Activated CD4-positive, alpha-beta T cell treated with anti-CD3 and anti-CD28 coated beads, Interleukin-2, amount 50 U/mL, for 1 hour (primary cell): ENCODE data around the gene HARBI1.

Source experiments
- DNase-seq: peaks from one replicate; pipeline ENCODE4 v3.0.0-alpha.2; 2020

The HARBI1 gene

DNA sequence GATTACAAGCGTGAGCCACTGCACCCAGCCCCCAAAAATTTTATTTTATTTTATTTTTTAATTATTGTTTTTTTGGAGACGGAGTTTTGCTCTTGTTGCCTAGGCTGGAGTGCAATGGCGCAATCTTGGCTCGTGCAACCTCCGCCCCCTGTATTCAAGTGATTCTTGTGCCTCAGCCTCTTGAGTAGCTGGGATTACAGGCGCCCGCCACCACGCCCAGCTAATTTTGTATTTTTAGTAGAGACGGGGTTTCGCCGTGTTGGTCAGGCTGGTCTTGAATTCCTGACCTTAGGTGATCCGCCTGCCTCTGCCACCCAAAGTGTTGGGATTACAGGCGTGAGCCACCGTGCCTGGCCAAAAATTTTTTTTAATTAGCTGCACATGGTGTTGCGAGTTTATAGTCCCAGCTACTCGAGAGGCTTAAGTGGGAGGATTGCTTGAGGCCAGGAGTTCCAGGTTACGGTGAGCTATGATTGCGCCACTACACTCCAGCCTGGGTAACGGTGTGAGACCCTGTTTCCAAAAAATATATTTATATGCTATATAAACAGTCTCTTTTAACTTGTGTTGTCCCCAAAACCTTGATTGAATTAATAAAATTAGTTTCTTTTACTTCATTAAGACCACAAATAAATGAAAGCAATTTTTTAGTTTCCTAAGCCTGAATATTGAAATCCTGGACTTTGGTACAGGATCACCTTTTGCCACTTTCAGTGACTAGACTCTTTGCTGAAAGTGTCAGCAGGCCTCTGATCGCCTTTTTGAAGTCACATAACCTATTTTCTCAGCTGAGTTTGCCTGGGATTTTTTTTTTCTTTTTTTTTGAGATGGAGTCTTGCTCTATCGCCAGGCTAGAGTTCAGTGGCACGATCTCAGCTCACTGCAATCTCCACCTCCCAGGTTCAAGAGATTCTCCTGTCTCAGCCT lies 16.5 kb upstream of the HARBI1 start:
- DNase-seq, result no peak

DNA sequence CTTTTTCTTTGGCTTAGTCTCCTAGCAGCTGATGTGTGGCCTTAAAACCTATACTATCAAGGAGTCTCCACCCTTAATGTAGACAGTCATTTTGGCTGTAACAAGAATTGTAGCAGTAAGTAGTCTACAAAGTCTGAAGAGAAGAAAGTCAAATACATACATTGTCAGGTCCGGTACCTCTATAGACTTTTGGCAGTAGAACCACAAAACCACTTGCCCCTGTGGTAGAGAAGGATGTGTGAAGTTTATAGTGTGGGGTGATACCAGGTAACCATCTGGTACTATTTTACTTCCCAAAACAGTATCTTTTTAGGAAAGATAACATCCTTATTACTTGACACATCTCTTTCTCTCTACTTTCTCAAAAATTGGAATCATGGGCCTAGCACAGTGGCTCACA lies 15.5 kb upstream of the HARBI1 start:
- DNase-seq, result no peak

DNA sequence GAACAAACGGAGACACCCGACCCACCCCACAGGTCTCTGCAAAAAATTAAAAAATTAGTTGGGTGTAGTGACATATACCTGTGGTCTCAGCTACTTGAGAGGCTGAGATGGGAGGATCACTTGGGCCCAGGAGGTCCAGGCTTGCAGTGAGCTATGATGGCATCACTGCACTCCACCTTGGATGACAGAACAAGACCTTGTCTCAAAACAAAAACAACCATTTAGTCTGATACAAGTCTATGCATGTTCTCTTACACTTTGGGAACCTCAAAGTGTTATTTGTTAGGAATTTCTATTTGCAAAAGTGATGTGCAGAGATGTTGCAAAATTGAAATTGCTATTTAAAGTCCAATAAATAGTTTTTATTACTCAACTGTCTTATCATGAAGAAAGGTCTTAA lies 14.6 kb upstream of the HARBI1 start:
- no peak for DNase-seq

DNA sequence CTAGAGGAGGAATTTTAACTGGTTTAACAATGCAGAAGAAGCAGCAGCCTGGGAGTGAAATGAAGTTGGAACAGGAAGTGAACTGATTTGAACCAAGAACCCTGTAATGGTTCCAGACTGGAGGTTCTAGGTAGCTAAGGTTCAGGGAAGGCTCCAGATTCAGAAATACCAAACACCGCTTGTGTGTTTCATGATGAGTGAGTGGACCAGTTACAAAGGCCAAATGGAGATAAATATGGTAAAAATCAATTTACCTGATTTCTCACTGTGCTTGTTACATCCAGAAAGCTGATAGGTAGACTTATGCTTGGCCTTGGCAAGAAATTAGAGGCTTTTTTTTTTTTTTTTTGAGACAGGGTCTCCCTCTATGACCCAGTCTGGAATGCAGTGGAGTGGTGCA lies 13.2 kb upstream of the HARBI1 start:
- DNase-seq, result no peak

DNA sequence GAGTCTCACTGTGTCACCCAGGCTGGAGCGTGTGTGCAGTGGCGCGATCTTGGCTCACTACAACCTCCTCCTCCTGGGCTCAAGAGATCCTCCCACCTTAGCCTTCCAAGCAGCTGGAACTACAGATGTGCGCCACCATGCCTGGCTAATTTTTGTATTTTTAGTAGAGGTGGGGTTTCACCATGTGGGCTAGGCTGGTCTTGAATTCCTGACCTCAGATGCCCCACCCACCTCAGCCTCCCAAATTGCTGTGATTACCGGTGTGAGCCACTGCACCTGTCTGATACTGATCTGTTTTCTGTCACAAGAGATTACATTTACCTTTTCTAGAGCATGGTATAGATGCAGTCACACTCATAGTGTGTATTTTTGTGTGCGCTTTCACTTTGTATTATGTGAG lies 11.9 kb upstream of the HARBI1 start:
- no peak for DNase-seq

DNA sequence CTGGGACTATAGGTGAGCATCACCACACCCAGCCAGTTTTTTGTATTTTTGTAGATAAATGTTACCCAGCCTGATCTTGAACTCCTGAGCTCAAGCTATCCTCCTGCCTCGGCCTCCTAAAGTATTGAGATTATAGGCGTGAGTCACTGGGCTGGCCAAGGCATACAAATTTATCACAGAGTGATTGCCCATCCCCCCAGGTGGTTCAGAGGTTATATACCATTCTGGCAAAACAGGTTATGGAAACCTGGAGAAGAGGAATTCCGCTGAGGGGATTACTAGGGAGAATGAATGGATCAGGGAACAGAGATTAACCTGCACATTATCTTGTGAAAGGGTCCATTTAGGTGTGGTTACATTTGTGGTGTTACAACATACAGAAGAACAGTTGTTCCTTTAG lies 8.4 kb upstream of the HARBI1 start:
- no peak for DNase-seq

DNA sequence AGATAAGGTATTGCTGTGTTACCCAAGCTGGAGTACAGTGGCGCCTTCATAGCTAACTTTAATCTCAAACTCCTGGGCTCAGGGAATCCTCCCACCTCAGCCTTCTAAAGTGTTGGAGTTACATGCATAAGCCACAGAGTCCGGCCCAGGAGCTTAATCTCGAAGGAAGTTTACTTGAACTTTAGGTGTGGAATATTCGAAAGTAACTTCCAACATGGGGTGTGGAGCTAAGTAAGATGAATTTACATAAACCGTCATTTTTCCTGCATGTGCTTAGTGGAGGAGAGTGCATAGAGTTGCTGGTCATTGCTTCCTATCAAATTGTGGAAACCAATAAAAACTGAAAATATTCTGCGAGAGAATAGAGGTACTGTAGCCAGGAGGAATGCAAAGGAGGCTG lies 1.8 kb upstream of the HARBI1 start:
- no peak for DNase-seq

DNA sequence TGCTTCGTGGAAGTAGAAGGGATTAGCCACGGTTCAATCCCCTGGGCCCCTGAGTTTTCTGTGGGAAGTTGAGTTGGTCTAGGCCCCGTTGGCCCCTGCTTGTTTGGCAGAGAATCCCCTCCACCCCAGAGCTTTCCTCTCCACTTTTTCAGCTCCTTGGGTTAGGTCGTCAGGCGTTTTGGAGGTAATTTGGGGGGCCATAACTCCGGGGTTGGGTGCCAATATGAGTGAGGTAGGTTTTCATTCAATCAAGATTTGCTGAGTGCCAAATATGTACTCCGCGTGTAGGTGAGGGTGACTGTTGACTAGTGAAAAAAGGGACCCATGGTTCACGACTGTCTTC lies 916 bp upstream of the HARBI1 start:
- no peak for DNase-seq

DNA sequence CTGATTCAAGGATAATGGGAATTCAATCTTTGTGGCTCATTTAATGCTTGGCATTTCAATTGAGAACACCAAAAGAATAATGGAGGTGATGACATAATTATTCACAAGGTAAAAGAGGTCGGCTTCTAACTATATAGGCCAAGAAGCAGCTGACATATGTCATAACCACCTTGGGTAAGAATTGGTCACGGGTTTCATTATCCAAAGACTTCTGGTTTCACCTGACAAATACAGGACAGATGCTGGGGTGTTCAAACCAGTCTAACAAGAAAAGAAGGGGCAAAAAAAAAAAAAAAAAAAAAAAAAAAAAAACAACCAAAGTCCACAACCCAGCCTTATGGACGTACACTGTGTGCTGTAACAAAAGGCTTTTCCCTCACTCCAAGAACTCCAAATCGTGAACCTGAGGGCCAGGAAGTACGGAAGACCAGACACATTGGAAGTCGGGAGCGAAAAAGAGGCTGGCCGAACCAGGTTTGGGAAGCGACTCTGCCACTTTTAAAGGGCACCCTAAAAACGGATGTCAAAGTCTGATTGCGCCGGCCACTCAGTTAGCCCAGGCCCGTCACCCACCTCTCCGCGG lies 385 bp downstream of the HARBI1 start:
- DNase-seq, result no peak

DNA sequence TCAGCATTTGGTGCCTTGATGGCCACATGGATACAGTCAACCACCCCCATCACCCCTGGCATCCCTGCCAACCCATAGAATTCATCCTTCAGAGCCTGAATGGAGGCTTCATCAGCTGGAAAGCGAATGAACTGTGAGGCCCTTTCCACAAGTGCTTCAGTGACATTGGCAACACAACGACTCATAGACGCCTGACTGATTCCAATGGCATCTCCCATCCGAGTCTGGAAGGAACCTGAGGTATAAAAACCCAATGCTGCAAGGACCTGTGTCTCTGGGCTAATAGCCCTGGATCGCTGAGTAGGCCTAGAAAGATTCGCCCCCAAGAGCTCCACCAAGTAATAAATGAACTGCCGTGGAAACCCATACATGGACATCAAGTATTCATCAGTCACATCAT lies 1.3 kb downstream of the HARBI1 start:
- DNase-seq, result no peak

DNA sequence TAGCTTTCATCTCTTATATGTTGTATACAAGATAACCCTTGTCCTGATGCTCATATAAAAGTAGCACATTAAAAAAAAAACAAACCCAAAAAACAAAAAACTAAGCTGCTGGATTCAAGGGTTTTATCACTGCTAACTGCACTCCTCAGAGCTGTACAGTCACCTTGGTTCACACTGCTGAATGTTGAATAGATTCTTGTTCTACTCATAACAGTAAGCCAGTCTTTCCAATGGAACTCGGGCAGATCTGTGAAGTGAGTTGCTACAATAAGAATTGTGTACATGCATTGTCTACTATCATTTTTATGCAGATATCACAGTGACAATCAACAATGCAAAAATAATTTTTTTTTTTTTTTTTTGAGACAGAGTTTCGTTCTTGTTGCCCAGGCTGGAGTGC lies 4.7 kb downstream of the HARBI1 start:
- no peak for DNase-seq

DNA sequence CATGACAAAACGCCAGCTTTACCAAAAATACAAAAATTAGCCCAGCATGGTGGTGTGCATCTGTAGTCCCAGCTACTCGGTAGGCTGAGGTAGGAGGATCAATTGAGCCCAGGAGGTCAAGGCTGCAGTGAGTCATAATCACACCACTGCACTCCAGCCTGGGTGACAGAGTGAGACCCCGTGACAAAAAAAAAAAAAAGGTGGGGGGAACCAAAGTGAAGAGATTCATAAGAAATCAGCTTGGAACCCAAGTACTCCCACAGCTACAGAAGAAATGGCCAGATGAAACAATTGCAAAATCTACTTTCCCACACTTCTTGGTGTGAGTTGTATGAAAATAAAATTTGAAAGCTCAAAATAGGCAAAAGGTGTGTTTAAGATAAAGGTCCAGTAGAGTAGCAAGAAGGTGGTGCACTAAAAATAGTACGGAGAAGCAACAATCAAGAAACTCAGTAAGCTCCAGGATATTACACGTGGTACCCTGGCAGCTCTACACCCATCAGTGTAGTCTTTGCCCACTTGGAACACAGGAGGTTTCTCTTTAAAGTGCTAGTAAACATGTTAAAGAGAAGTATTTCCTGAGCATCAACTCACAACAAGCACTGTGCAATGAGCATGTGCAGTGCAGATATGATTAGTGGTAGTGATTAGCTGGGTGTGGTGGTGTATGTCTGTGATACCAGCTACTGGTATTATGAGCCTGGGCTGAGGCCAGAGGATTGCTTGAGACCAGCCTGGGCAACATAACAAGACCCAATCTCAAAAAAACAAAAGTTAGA lies 5.3 kb downstream of the HARBI1 start:
- no peak for DNase-seq

DNA sequence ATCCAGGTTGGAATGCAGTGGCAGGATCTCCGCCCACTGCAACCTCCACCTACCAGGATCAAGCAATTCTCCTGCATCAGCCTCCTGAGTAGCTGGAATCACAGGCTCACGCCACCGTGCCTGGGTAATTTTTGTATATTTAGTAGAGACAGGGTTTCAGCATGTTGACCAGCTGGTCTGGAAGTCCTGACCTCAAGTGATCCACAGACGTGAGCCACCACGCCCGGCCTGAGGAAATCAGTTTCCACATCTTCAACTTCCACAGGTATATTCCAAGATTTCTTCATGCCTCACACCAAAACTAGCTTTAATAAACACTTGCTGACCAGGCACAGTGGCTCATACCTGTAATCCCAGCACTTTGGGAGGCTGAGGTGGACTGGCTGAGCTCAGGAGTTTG lies 7.6 kb downstream of the HARBI1 start:
- no peak for DNase-seq

DNA sequence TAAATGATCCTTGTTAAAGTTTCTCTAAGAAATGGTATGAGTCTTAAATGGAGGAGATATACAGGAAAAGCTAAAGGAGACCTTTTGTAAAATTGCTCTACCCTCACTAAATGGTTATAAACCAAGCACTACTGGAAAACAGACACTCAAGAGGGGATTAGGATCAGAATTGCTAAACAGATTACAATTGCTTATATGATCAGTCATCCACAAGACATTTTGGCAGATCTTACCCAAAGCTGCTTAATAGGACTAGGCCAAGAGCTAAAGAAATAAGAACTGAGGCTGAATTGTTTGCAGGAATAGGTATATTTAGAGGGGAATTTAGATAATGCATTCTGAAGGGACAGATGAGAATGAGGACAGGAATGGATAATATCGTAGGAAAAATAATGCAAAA lies 9.5 kb downstream of the HARBI1 start:
- DNase-seq, result no peak

DNA sequence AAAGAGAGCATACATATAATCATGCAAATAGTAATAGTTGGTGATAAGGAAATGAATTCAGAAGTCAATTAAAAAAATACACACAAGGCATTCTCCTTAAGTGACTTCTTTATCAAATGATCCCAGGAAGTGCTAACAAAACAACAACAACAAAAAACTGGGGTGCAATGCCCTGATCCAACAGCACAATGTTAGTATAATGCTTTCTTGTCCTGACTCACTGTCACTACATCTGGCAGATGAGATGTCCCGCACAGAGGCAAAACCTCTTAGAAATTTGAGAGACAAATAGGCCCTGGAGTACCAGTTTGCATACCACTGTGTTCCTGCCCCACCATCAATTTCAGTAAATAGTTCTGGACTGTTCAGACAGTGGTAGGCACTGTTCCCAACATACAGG lies 12.2 kb downstream of the HARBI1 start:
- DNase-seq, result no peak

DNA sequence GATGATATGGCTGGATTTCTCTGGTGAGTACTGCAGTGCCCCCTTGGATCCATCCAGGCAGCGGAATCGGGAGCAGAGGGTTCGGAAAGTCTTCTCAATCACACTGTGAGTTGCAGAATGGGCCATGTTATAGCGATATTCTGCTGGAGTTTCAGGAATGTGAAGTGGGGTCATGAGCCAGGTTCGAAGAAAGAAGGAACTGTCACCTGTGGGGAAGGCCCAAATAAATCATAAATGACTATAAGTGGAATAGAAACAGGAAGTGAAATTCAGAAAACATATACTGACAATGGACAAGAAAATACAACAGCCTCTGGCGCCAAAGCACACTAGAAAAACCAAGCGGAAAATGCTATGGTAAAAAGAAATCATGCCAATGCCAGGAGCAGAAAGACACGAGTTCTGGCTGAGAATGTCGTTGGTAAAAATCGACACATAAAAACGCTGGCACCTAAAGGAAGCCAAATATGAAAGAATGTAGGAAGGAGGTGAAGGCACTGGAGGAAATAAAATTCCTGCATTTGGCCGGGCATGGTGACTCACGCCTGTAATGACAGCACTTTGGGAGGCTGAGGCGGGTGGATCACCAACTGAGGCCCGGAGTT lies 13.2 kb downstream of the HARBI1 start:
- DNase-seq, result no peak

DNA sequence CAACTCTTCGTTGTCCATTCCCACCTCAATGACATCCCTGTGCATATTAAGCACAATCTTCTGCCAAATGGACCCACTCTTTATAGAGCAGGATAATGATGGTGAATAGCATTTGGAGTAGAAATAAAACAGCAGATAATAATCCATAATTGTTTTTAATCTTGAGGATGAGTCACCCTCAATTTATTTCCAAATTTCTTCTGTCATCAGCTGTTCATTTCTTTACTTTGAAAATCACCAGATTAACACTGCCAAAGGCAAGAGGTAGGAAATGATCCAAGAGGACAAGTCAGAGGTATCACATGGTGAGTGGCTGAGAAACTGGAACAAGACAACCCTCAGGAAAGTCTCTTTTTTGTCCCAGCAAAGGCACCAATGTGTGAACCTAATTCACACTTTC lies 15.9 kb downstream of the HARBI1 start:
- DNase-seq, result no peak

DNA sequence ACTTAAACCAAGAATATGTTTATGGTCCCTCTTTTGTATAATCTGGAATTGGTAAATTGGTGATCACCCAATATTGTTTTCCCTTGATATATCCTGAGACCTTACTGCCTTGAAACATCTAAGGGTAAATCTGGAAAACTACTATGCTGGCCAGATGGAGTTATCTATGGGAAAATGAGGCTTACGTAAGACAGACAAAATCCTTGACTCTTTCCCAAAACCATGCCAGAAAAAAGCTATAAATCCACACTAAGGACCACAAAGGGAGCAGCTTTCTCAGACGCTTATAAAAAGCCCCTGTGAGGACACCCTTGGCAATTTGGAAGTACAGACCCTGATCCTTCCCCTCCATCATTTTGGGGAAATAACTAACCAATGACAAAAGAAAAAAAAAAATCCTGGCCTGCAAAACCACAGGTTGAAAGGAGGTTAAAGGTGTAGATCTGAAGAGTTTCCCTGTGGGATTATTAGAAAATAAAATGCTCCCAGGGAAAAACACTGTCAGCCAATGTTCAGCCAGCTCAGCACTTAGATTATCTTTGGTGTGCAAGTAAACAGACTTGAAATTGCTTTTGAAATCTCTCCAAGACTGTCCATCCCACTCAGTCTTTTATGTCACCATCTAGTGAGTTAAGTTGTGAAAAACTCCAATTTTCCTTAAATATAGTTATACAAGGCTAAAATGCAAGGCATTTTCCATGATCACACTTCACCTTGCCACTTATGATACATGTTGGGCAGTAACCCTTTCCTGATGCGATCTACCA lies 16.6 kb downstream of the HARBI1 start:
- DNase-seq, result no peak

DNA sequence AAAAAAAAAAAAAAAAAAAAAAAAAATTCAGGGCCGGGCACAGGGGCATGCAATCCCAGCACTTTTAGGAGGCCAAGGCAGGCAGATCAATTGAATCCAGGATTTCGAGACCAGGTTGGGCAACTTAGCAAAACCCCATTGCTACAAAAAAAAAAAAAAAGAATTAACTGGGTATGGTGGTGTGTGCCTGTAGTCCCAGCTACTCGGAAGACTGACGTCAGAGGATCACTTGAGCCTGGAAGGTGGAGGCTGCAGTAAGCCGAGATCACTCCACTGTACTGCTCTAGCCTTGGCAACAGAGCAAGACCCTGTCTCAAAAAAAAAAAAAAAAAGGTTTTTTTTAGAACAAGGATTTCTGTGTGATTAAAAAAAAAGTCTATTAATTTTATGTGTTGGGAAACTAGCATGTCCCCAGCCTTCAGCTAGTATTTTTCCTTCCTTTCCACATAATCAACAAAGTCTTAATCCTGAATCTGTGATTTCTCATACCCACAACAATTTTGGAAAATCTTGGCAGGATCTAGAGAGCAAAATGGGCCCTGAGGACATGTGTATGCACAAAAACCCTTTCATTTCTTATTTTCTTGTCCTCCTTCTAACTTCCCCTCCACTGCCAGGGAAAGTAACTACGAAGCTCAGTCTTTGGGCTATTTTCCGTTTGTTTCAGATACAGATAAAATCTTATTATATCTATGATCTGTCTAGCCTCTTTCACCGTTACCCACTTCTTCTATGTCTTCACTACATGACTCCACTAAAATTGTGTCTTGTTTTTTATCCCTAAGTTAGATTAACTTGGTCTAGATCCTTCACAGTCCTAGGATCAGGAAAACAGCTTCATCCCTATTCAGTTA lies 17.5 kb downstream of the HARBI1 start:
- no peak for DNase-seq

DNA sequence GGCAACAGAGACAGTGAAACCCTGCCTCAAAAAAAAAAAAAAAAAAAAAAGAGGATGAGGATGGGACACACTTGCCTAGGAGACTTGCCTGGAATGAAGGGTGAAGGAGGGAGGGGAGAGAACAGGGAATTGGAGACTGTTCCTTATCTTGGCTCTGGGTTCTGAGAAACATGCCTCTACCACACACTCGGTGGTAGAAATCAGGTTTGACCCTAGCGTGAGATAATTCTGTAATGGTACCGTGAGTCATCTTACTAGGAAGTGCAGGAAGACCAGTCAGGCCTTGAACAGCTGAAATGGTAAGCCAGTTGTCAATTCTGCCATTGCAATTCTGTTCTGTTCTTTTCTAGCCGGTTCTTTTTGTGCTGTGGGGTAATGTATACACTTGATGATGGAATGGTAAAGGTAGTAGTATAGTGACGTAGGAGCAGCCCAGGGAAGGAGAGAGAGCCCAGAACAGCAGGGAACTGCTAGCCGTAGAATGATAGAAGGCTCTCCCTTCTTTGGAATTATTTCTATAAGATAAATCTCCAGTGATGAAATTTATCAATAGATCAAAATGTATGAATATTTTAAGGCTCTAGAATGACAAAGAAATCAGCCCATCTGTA lies 19.3 kb downstream of the HARBI1 start:
- no peak for DNase-seq

DNA sequence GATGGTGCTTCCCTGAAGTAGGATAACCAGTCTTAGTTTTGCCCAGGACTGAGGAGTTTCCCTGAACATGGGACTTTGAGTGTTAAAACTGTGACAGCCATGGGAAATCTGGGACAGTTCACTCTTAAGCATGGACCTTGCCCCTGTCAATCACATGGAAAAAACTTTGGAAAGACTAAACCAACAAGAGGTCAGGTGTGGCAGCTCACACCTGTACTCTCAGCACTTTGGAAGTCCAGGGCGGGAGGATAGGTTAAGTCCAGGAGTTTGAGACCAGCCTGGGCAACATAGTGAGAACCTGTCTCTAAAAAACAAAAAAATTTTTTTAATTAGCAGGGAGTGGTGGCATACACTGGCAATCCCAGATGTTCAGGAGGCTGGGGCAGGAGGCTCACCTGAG lies 19.9 kb downstream of the HARBI1 start:
- DNase-seq, result no peak
